NCI-H460 (cell line): ENCODE data around the gene ASCL3. TPM values are rescaled to one million over a fixed set of nuclear protein-coding genes. Genes with fewer than 3 reads are reported as not detected.
"Not testable (repeated sequence)": the region's sequence is repeated elsewhere in the genome, so short reads cannot be mapped to it uniquely, and the experiment has no call there.

Experiments
- DNase-seq: peaks from one replicate; pipeline ENCODE4 v3.0.0-alpha.2; 2016; ENCODE audit warnings: low read depth; ENCODE audit errors: extremely low read depth
- total RNA-seq: library from RNA; depleted of rRNA; stranded (reverse); fragments of >200 nt; shearing (Covaris generic); gene quantifications from 2 replicates; pipeline ENCODE4 v1.2.3, GENCODE V29; 2014

ASCL3 gene
- total RNA-seq, 1 experiment from 2014 or later = not detected

- no peak for DNase-seq
Measured at GRCh38 chr11:8948886-8949285, 6.1 kb upstream of the ASCL3 start.

- DNase-seq = no peak
Measured at GRCh38 chr11:8947230-8947943, 4.6 kb upstream of the ASCL3 start.

DNA sequence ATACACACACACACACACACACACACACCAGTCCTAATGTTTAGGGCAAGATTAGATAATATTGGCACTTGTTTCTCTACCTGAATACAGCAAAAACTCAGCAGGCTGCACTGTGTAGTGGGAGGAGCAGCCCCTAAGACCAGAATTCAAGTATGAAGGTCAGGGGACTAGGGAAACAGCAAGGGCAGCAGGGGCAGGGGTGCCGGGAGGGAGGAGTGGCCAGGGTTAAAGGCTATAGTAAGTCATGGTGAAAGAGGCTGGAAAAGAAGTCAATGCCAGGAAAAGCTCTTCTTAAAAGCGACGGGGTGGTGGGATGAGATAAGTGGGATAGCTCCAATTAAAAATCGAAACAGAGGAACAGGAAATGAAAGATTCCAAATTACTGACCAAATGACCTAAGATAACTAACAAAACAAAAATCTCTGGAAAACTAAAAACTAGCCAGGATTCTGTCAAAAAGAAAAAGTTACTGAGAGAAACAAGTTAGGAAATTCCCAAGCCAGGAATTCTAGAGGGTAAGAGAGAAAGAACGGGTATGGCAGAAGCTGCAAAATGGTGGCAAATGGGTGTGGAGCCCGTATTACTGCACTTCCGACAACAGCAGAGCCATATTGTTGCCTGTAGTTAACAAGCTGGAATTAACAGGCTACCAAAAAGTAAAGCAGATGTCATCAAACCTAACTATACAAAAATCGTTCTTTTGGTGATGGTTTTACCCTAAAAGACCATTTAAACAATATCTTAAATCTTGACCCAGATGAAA is 1.3 kb downstream of the ASCL3 start:
- DNase-seq = no peak

- DNase-seq = no peak
Measured at GRCh38 chr11:8937659-8938058, 5.2 kb downstream of the ASCL3 start.

DNA sequence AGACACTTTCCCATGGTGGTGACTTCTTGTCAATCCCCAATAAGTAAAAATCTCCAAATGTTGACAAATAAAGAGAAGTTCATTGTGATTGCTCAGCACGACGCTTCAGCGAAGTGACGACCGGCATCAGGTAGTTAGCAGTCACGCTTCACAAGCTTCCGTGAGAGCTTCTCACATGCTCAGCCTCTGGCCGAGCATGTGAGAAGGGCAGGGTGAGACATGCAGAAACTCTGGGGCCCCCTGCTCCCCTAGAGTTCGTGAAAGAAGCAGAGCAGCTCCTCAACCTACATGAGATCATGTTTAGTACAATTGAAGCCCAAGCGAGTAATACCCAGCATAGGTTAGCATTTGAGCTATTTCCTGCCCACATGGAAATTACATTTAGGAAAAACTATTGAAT is 5.7 kb downstream of the ASCL3 start:
- DNase-seq = no peak

- not testable (repeated sequence) for DNase-seq
Measured at GRCh38 chr11:8935789-8936188, 7.0 kb downstream of the ASCL3 start.

DNA sequence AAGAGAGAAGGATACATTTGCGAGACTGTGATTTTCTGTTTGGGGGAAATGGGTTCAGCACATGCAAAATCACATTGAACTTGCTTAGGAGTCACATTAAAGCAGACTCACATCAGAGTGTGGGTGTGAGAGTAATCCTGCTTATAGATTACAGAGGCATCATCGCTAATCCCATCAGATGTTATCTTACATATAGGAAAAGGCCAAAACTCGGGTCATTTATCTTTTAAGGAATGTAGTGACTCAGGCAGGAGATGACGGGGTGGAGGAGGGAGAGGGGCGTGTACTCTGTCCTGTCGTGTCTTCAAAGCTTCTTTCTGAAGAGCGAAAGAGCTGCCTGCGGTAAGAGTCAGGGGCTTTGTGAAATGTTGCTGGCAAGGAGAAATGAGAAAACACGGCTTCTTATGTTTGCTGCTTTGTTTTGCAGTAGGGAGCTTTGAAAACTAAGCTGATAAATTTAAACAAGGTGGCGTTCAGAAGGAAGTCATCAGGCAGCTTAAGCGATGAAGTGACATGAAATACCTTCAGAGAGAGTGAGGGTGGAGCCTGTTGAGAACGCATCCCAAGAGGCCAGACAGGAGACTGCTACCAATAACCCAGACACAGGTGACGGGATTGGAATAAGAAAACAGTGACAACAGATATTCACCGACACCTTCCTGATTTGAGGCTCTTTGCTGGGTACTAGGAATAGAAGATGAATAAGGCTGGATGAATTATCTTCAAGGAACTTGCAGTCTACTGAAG is 7.9 kb downstream of the ASCL3 start:
- peak; percentile 40 for DNase-seq

- DNase-seq = no peak
Measured at GRCh38 chr11:8933931-8934330, 8.9 kb downstream of the ASCL3 start.

DNA sequence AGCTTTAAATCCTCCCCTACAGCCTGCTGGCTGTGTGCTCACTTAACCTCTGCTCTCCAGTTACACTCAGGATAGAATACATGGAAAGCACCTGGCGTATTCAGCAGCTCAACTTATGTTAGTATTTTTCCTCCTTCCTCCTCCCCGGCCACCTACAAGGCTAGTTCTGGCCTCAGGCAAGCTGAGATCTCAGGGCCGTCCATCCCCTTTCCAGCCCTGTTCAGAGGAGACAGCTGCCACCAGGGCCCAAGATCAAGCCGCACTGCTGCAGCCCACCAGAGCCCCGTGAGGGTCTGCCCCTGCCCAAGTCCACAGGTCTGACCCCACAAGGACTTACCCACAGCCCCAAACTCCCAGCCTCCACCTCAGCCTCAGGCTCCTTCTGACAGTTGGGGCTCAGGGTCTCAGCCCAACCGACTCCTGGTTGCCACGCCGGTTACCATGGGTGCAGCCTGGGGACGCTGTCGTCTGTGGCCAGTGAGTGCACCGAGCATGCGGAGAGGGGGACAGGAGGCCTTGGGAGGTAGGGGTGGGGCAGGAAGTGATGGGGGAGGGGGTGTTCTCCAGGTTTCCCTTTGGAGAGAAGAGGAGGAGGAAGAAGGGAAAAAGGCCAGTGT is 10.1 kb downstream of the ASCL3 start, which contains the start of gene C11orf16:
TSS of gene C11orf16 (minus strand) at position 384 of the 617 bp plus-strand sequence. CDS start 639 bp downstream, outside the sequence.
- DNase-seq = no peak

DNA sequence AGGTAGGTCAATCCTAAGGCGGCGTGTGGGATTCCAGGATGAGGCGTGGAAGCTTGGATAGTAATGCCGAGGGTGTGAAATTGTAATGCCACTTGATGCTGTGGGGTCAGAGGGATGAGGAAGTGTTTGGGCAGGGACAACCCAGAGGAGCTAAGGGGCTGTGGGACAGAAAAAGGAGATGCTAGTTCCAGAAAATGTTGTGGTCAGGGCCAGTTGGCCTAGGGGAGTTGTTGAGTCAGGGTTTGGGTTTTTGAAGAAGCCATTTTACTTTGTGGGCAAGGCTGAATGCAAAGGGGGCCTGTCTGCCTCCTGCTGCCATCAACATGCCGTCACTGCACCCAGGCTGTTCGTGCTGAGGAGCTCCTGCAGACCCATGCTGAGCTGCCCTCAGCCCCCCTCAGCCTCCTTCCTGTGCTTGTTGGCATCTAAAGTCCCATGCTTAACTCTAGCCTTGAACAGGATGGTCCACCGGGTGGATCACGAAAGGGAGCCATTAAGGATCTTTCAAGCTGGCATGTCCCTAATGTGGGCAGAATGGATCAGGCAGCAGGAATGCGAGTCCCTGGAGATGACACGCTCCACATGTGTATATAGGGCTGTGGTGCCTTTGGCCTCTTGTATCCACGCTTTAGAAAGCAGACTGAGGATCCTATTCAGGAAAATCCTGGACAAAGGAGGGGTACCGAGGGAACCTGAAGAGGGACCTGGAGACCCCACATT is 12.2 kb downstream of the ASCL3 start:
- DNase-seq = no peak

DNA sequence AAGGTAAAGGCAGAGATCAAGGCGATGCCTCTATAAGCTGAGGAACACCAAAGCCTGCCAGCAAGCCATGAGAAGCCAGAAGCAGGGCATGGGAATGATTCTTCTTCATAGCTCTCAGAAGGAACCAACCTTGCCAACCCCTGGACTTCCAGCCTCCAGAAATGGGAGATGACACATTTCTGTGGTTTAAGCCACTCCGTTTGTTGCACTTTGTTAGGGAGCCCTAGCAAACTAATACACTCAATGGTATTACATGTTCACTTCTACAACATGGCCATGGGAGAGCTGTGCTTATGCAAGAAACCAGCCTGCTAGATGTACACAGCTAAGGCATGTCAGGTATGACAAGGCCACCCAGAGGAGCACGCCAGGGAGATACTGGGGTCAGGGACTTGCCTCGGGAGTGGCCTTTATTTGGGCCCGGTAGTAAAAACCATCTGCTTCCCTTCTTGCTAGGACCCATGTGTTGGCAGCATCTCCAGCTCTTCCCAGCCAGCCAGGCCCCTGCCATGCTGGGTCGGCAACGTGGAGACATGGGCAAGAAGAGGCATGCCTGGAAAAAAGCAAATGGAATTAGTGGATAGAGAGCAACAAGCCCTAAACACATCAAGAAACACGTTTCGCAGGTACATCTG is 13.7 kb downstream of the ASCL3 start:
- DNase-seq = no peak

GRCh38 chr11:8928205-8928604 is 14.6 kb downstream of the ASCL3 start:
- no peak for DNase-seq

DNA sequence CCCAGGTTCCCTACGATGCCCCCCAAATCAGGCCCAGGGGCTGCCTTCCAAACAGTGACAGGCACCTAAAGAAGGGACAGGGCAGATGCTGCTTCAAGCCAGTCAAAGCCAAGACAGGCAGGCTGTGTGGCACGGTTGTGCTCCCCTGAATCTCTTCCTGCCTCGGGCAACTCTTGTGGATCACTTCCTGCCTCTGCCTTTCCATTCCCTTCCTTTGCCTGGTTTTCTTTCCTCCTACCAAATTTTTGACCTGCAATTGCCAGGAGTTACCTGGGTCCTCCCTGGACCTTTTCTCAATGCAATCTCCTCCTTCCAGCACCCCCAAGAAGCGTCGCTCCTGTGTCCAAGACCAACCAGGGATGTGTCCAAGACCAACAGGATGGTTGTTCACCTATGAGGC is 15.6 kb downstream of the ASCL3 start:
- DNase-seq = no peak

DNA sequence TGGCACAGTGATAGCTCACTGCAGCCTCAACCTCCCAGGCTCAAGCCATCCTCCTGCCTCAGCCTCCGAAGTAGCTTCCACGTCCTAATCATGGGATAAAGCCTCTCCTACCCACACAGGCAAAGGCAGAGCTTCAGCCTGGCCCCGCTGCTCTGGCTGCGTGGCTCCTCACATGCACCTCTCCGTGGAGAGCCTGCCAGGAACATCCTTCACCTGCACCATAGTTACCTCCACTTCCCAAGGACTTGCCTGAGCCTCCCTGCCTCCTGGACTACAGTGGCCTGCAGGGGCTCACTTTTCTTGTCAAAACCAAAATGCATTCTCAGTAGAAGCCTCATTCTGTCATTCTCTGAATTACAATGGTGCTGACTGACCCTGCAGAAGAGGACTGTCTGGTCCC is 16.6 kb downstream of the ASCL3 start:
- DNase-seq = no peak

DNA sequence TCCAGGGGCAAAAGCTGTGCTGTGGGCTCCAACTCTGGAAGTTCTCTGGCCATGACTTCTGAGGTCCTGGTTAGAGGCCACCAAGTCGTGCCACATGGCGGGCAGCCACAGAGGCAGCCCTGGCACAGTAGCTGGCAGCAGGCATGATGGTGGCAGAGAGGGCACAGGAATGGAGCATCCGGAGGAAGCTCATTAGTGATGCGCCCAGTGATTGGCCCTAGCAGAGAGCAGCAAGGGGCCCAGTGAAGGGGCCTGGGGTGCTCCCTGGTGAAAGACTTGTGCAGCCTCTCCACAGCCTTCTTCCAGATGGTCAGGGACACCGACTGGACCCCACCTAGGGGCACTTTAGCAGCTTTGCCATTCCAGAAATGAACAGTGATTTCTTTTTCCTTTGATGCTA is 17.1 kb downstream of the ASCL3 start:
- DNase-seq = no peak

DNA sequence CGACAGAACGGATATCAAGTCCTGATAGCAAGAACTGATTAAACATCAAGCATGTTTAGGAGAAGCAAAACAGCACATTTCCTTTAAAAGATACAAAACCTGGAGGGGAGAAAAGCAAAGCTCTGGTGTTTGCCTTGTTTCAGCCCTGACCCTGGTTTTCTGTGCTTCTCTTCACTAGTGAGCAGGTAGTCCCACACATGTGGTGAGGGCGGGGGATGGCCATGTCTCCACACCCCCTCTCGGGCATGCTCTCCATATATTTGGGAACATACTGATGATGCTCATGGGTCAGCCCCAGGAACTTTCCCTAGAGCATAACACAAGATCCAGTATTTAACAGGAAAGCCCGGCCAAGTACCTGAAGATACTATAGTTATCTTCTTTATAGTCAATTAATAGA is 20.1 kb downstream of the ASCL3 start:
- no peak for DNase-seq

GRCh38 chr11:8917157-8917825 is 25.5 kb downstream of the ASCL3 start:
- DNase-seq = no peak

DNA sequence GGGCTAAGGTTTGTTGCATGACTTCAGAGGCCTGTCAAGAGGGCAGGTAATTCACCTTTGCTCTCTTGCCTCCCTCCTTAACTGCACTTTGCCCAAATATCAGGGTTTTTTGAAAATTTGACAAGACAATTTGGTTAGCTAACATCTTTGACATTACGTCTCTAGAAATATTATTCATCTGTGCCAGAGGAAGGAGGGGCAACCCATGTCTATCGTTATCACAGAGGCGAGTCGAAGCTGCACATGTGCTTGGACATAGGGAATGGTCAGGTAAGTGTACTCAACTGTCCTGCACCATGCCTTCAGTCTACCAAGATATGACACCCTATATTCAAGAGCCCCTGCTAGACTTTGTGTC is 28.2 kb downstream of the ASCL3 start:
- no peak for DNase-seq

- DNase-seq = peak; percentile 11
Measured at GRCh38 chr11:8913961-8914660, 28.7 kb downstream of the ASCL3 start.
